ENCODE results near the gene LYPD1. TPM values are rescaled to one million over a fixed set of nuclear protein-coding genes. Genes with fewer than 3 reads are reported as not detected.

Gene LYPD1
- total and polyA plus RNA-seq, 9 of the 15 experiments (the other 6 are each of a cell fraction or from before 2014, with no cell fraction given), result not detected

DNA sequence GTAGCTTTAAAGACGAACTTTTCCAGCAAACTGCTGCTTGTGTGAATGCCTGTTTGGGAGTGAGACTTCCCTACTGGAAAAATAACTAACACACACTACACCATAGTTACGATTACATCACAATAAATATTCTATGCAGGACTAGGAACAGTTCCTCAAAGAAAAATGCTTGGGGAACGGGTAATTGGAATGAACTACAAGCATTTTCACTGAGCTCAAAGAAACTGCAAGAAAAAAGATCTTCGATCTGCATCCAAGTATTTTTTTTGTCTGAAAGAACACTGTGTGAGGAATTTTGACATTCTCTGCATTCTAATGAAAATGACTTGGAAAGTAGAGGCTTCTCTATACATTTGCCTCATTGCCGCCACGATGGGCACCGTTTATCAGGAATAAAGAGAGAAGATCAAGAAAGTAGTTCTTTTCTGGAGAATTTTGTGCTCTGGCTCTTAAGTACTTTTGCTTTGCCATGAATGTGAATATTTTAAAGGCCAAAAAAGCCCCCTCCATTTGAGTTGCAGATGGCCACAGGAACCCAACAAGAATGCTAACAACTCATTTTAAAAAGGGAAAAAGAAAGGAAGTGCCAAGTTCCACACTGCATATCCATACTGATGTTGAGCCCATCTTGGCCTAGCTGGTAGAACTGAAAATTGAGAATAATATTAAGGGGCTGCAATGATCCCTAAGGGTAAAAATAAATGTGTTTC is 13.6 kb downstream of the LYPD1 start:
- no peak for FAIRE-seq
- CTCF ChIA-PET (ENCODE audit: low intra/inter-chr PET ratio), result no interaction called here
- Histone ChIP-seq H3K4me3 (no peak overlapping the region), H3K79me2 (ENCODE audit: control insufficient read depth, insufficient read depth, low read length) (no peaks in the 10 kb centered on the region), H4K20me1 (replicated peaks; ENCODE audit: control insufficient read depth, insufficient read depth, low read length) (no peaks in the 10 kb centered on the region), H3K27me3 (ENCODE audit: control insufficient read depth in 2 of 2, insufficient read depth in 2 of 2, low read length in 2 of 2) (no peaks in the 10 kb centered on the region), H3K36me3 (ENCODE audit: control insufficient read depth, insufficient read depth, low read length) (no peaks in the 10 kb centered on the region), H3K4me1 (replicated peaks in 1 of 2; ENCODE audit: control insufficient read depth in 2 of 2, insufficient read depth in 2 of 2, low read length in 2 of 2) (no peaks in the 10 kb centered on the region), H2AFZ (ENCODE audit: low read depth, low read length) (no peak overlapping the region), H3K9me1 (ENCODE audit: control insufficient read depth, insufficient read depth, low read length) (no peaks in the 10 kb centered on the region), H3K9ac (ENCODE audit: insufficient read depth in 1 of 2, low read depth in 2 of 2, low read length in 2 of 2) (no peak overlapping the region), H3K4me2 (ENCODE audit: insufficient read depth, low read length) (no peak overlapping the region), H3K27ac (ENCODE audit: extremely low read depth, low read depth, low read length) (no peak overlapping the region), H3K9me3 (replicated peaks; ENCODE audit: control insufficient read depth, insufficient read depth, low read depth, low read length) (no peaks in the 10 kb centered on the region)
- in situ Hi-C loops (cut with MboI), result no loop called here
- no peak for DNase-seq (ENCODE audit: extremely low read depth in 1 of 4, low spot score in 3 of 4)
- WGBS (ENCODE audit: insufficient coverage, low coverage, missing lambda C conversion rate), result 2% methylated on average over 7 of the region's 7 CpGs
- intact Hi-C loops (cut with micrococcal nuclease), result no loop called here
- ATAC-seq, result no peak
- TF ChIP-seq ZNF121 (CRISPR knock-in tag; conservative IDR thresholded peaks at IDR 0.05), result no peak
- TF ChIP-seq MTA2 (IDR thresholded peaks at IDR 0.05; ENCODE audit: low read depth), result no peak
- TF ChIP-seq MEF2D (tag; conservative IDR thresholded peaks at IDR 0.05; ENCODE audit: low read depth), result no peak
- TF ChIP-seq PTTG1 (tag; IDR thresholded peaks at IDR 0.05; ENCODE audit: low read depth), result no peak
- no peak for TF ChIP-seq HEY1 (CRISPR knock-in tag; IDR thresholded peaks at IDR 0.05; ENCODE audit: borderline replicate concordance)
- TF ChIP-seq RBM34 (IDR thresholded peaks at IDR 0.05; ENCODE audit: borderline replicate concordance, insufficient read depth, low read length), result no peak
- no peak for TF ChIP-seq HLTF (IDR thresholded peaks at IDR 0.05)
- no peak for TF ChIP-seq RNF2 (IDR thresholded peaks at IDR 0.05)
- no peak for TF ChIP-seq BRD4 (IDR thresholded peaks at IDR 0.05)
- no peak for TF ChIP-seq THRAP3 (IDR thresholded peaks at IDR 0.05; ENCODE audit: borderline replicate concordance)
- no peak for TF ChIP-seq OTX1 (CRISPR knock-in tag; IDR thresholded peaks at IDR 0.05)
- TF ChIP-seq, protein P1, sequence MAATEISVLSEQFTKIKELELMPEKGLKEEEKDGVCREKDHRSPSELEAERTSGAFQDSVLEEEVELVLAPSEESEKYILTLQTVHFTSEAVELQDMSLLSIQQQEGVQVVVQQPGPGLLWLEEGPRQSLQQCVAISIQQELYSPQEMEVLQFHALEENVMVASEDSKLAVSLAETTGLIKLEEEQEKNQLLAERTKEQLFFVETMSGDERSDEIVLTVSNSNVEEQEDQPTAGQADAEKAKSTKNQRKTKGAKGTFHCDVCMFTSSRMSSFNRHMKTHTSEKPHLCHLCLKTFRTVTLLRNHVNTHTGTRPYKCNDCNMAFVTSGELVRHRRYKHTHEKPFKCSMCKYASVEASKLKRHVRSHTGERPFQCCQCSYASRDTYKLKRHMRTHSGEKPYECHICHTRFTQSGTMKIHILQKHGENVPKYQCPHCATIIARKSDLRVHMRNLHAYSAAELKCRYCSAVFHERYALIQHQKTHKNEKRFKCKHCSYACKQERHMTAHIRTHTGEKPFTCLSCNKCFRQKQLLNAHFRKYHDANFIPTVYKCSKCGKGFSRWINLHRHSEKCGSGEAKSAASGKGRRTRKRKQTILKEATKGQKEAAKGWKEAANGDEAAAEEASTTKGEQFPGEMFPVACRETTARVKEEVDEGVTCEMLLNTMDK (IDR thresholded peaks at IDR 0.05; ENCODE audit: borderline replicate concordance, insufficient read depth, low read depth, low read length, poor library complexity, severe bottlenecking), result no peak
- no peak for TF ChIP-seq MEIS2 (IDR thresholded peaks at IDR 0.05; ENCODE audit: partially characterized antibody)
- TF ChIP-seq, protein P2, sequence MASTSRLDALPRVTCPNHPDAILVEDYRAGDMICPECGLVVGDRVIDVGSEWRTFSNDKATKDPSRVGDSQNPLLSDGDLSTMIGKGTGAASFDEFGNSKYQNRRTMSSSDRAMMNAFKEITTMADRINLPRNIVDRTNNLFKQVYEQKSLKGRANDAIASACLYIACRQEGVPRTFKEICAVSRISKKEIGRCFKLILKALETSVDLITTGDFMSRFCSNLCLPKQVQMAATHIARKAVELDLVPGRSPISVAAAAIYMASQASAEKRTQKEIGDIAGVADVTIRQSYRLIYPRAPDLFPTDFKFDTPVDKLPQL (IDR thresholded peaks at IDR 0.05; ENCODE audit: extremely low read depth, insufficient read length), result no peak
- no TSS peak for BruUV-seq (replicated peaks)
- POLR2A ChIA-PET, result no interaction called here
